Activated gamma-delta T cell treated with anti-CD3 and anti-CD28 coated beads, Interleukin-2, amount 50 U/mL, for 16 hours (primary cell): ENCODE data around the gene ECEL1.
A peak's percentile ranks its signal among the peaks of the same experiment; 100 is the strongest.

ENCODE experiments used
- DNase-seq: peaks from one replicate; pipeline ENCODE4 v3.0.0-alpha.2; 2020; ENCODE audit warnings: low read depth

ECEL1 gene

DNA sequence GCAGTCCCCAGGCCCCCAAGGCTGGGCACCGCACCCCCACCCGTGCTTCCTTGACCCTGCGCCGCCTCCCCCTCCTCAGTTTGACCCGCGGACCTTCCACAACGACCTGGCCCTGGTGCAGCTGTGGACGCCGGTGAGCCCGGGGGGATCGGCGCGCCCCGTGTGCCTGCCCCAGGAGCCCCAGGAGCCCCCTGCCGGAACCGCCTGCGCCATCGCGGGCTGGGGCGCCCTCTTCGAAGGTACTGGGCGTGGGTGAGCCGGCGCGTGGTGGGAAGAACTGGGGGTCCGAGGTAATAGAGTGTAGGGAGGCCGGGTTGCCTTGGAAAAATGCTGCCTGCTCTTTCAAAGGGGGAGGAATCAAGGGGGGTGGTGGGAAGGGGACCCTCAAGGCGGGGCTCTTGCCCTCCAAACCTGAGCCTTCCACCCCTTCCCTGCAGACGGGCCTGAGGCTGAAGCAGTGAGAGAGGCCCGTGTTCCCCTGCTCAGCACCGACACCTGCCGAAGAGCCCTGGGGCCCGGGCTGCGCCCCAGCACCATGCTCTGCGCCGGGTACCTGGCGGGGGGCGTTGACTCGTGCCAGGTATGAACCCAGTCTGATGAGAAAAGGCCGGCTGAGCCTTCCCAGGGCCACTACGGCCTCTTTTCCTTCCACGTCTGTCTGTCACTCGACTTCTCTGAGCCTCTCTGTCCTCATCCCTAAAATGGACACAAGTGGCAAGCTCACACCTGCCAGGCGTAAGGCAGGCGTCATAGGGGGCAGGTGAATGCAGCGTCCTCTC, 35.2 kb upstream of the ECEL1 start:
- DNase-seq, result no peak

GRCh38 chr2:232521959-232522622, 34.5 kb upstream of the ECEL1 start:
- DNase-seq, result peak; percentile 58

GRCh38 chr2:232521098-232521497, 33.5 kb upstream of the ECEL1 start:
- no peak for DNase-seq

GRCh38 chr2:232520489-232520888, 32.9 kb upstream of the ECEL1 start:
- DNase-seq, result no peak

DNA sequence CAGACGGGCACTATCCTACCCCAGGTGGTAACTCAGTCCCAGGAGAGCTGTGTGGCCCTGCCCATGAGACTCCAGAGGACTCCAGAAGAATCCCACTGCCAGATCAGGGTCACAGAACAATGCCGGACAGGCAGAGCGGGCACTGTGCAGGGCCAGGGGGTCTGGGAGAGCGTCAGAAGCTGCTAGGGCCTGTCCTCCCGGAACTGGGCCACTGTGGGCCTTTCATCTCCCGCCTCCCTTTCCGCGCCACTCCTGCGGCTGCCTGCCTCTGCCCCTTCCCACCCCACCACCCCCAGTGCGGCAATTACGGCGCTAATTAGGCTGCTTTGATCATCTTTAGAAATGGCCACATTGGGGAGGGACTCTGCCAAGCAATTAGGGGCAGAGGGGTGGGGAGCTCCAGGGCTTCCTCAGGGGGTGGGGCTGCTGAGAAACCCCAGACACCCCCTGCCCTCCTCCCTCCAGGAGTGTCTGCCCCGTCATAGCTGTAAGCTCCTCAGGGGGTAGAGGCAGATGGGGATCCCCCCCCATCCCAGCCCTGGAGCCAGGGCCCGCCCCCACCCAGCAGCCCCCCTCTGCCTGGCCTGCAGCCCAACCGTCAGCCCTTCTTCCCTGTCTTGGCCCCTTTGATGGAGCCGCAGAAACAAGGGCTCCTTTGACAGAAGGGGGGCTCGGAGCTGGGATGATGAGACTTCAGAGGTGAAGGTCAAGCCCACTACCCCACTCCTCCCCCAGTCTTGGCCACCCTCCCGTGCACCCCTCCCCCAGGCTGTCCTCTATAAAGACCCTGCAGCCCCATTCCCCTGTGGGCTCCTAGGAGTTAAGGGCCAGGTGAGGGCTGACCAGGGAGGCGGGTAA, 32.2 kb upstream of the ECEL1 start, which contains the start of gene PRSS56:
TSS of gene PRSS56 (plus strand) at position 808 of the 858 bp plus-strand sequence. CDS start 211 bp downstream, outside the sequence.
- DNase-seq, result no peak

DNA sequence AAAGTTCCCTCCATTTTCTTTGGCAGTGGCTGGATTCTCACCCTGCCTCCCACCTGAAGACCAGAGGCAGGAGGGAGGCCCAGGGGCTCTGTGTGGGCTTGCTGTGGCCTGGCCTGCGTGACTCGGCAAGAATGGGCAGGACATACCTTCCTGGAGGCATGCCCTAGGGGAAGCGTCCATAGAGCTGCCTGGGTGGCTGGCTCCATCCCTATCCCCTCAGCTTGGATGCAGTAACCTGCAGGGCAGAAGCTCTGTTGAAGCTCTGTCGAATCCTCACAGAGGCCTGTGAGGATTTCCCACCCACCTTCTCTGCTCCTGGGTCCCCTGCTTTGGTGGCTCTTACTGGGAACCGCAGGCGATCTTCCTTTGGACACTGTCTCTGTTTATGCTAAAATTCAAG, 31.2 kb upstream of the ECEL1 start:
- no peak for DNase-seq

- no peak for DNase-seq
Observed at GRCh38 chr2:232516551-232516950, 28.9 kb upstream of the ECEL1 start.

DNA sequence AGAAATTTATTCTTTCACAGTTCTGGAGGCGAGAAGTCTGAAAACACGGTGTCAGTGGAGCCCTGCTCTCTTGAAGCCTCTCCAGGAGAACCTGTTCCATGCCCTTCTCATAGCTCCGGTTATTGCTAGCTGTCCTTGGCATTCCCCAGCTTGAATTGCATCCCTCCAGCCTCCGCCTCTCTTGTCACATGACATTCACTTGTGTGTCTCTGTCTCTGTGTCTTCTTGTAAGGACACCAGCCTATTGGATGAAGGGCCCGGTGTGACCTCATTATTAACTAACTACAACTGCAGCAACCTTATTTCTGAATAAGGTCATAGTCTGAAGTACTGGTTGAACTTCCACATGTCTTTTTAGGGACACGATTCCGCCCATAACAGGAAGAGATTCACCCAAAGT, 28.0 kb upstream of the ECEL1 start:
- DNase-seq, result no peak

GRCh38 chr2:232513353-232513752, 25.7 kb upstream of the ECEL1 start:
- no peak for DNase-seq

DNA sequence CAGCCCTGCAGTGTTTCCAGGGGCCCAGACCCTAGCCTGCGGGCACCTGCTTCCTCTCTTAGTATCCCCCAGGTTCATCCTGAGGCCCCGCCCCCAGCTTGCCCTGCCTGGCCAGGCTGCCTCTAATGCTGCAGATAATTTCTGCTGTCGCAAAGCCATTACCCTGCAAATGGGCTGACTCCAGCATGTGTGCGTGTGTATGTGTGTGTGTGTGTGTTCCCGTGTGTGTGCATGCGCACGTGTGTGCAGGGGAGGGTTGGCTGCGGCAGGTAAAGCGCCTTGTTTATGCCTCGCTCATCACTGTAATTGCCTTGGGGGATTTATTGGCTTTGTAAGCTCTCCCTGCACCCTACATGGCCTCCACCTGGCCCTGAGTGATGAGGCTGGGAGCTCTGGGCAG, 25.0 kb upstream of the ECEL1 start:
- DNase-seq, result no peak

DNA sequence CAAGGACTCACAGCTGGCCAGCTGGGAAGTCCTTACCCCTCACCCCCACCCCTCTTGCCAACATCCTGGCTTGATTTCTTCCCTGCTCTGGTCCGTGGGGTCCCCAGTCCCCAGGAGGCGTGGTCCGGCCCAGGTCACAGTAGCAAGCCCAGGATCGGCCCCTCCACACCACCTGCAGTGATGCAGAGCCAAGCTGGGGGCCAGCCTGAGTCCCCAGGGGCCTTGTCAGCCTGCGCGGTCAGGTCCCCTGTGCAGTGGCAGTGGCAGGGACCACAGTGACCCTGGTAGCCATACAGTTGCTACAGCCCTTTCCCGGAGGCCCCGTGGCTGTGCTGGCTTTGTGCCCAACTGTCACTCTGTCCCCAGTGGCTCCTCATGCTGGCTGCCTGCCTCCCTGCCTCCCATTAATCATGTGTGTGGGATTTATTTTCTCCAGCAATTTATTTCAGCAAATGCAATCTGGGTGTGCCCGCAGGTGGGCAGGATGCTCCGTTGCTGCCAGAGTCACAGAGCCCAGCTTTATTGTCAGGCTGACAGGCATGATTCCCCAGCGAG, 23.8 kb upstream of the ECEL1 start:
- DNase-seq, result no peak

DNA sequence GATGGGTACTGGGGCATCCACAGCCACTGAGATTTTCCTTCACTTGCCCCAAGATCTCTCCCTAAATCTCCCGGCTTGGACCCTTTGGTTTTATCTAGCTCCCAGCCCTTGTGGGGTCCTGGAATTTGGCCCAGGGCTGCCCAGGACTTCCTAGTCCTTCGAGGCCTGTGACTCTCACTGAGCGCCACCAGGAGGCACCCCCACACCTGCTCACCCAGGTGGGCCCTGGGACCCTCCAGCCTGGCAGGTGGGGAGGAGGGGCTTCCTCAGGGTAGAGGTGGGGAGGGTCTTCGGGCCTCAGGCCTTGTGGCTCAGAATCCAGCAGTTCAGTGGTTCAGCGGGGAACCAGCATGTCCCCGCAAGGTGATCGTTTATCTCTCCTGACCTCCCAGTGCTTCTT, 20.6 kb upstream of the ECEL1 start:
- no peak for DNase-seq

- DNase-seq, result no peak
Observed at GRCh38 chr2:232506709-232507108, 19.1 kb upstream of the ECEL1 start.

- no peak for DNase-seq
Observed at GRCh38 chr2:232505856-232506255, 18.2 kb upstream of the ECEL1 start.

- DNase-seq, result no peak
Observed at GRCh38 chr2:232504438-232504837, 16.8 kb upstream of the ECEL1 start.

- DNase-seq, result no peak
Observed at GRCh38 chr2:232503809-232504323, 16.2 kb upstream of the ECEL1 start.

GRCh38 chr2:232502911-232503808, 15.5 kb upstream of the ECEL1 start:
- no peak for DNase-seq

GRCh38 chr2:232502511-232502910, 14.9 kb upstream of the ECEL1 start:
- DNase-seq, result no peak

GRCh38 chr2:232501794-232502390, 14.3 kb upstream of the ECEL1 start:
- no peak for DNase-seq

- DNase-seq, result no peak
Observed at GRCh38 chr2:232501331-232501771, 13.7 kb upstream of the ECEL1 start.

GRCh38 chr2:232498452-232498851, 10.8 kb upstream of the ECEL1 start:
- DNase-seq, result no peak
